ENCODE results near the gene RPUSD2. TPM values are rescaled to one million over a fixed set of nuclear protein-coding genes. Genes with fewer than 3 reads are reported as not detected.

Gene RPUSD2
- polyA plus RNA-seq, 3 donors, result 1.1 to 6.3 (median 4.3) TPM

- Histone ChIP-seq H3K9me3 (replicated peaks in 1 of 2; ENCODE audit: control insufficient read depth in 1 of 2, insufficient read depth in 1 of 2, low read length in 2 of 2) (no peaks in the 10 kb centered on the region), H3K36me3 (replicated peaks in 1 of 2; ENCODE audit: control insufficient read depth in 1 of 2, insufficient read depth in 2 of 2, low read length in 2 of 2) (no peaks in the 10 kb centered on the region), H3K4me2 (replicated peaks; ENCODE audit: extremely low read depth, low read length, poor library complexity, severe bottlenecking) (peak overlapping the region; percentile 92), H3K27ac (ENCODE audit: low read depth in 1 of 2, low read length in 2 of 2) (peak overlapping the region; percentile 88 to 92), H3K9ac (ENCODE audit: insufficient read depth, low read length, poor library complexity, severe bottlenecking) (peak overlapping the region; percentile 74), H3K4me3 (replicated peaks in 1 of 3; ENCODE audit: low read depth in 2 of 3, low read length in 3 of 3) (peak overlapping the region; percentile 73 to 98 (median 89)), H3K4me1 (ENCODE audit: control insufficient read depth in 1 of 2, insufficient read depth in 2 of 2, low read length in 2 of 2) (peaks cover 17 to 23% of the 10 kb centered on the region in 2 donors), H3K79me2 (ENCODE audit: insufficient read depth, low read length) (peaks cover 54% of the 10 kb centered on the region), H4K20me1 (ENCODE audit: insufficient read depth, low read length) (no peaks in the 10 kb centered on the region), H3K27me3 (ENCODE audit: control insufficient read depth in 2 of 2, insufficient read depth in 2 of 2, low read length in 2 of 2) (no peaks in the 10 kb centered on the region), H2AFZ (ENCODE audit: insufficient read depth, low read depth, low read length, poor library complexity, severe bottlenecking) (peak overlapping the region; percentile 97)
- intact Hi-C loops (cut with micrococcal nuclease), result loop anchor here in 1 of 2 donors (10.0 kb wide), 1 partner anchor 100 kb away; the partner anchor contains the start of gene RAD51
- Mint-ChIP-seq H3K4me3 (peak overlapping the region; percentile 96 to 99), H3K4me1 (peaks cover 25% of the 10 kb centered on the region), H3K27me3 (ENCODE audit: low read depth in 3 of 3) (peaks cover 0 to 2% (median 0%) of the 10 kb centered on the region in 3 donors), H3K9me3 (peaks cover 0 to 1% (median 0%) of the 10 kb centered on the region in 7 donors), H3K36me3 (no peaks in the 10 kb centered on the region), H3K27ac (peak overlapping the region; percentile 95 to 100 (median 99))
- WGBS (ENCODE audit: insufficient coverage), result 0% methylated on average over 27 of the region's 31 CpGs
- DNase-seq, result peak in 1 of 3 donors; percentile 18
- TF ChIP-seq CTCF (IDR thresholded peaks at IDR 0.05), result no peak
These were observed 25.3 kb downstream of the RPUSD2 start for GRCh38 chr15:40594429-40594836.

GRCh38 chr15:40595219-40595618, 26.1 kb downstream of the RPUSD2 start:
- Mint-ChIP-seq H3K36me3 (no peaks in the 10 kb centered on the region), H3K4me3 (peak overlapping the region; percentile 96 to 99), H3K4me1 (peaks cover 19% of the 10 kb centered on the region), H3K27ac (peak overlapping the region in 2 of 7 donors; percentile 99), H3K9me3 (peaks cover 0 to 1% (median 0%) of the 10 kb centered on the region in 7 donors), H3K27me3 (ENCODE audit: low read depth in 3 of 3) (peaks cover 0 to 2% (median 0%) of the 10 kb centered on the region in 3 donors)
- Histone ChIP-seq H3K9me3 (replicated peaks in 1 of 2; ENCODE audit: control insufficient read depth in 1 of 2, insufficient read depth in 1 of 2, low read length in 2 of 2) (no peaks in the 10 kb centered on the region), H2AFZ (ENCODE audit: insufficient read depth, low read depth, low read length, poor library complexity, severe bottlenecking) (peak overlapping the region; percentile 97), H4K20me1 (ENCODE audit: insufficient read depth, low read length) (no peaks in the 10 kb centered on the region), H3K4me1 (ENCODE audit: control insufficient read depth in 1 of 2, insufficient read depth in 2 of 2, low read length in 2 of 2) (peaks cover 14 to 18% of the 10 kb centered on the region in 2 donors), H3K79me2 (ENCODE audit: insufficient read depth, low read length) (peaks cover 61% of the 10 kb centered on the region), H3K4me2 (replicated peaks; ENCODE audit: extremely low read depth, low read length, poor library complexity, severe bottlenecking) (peak overlapping the region; percentile 92), H3K9ac (ENCODE audit: insufficient read depth, low read length, poor library complexity, severe bottlenecking) (no peak overlapping the region), H3K4me3 (replicated peaks in 1 of 3; ENCODE audit: low read depth in 2 of 3, low read length in 3 of 3) (peak overlapping the region; percentile 73 to 98 (median 89)), H3K36me3 (replicated peaks in 1 of 2; ENCODE audit: control insufficient read depth in 1 of 2, insufficient read depth in 2 of 2, low read length in 2 of 2) (no peaks in the 10 kb centered on the region), H3K27ac (ENCODE audit: low read depth in 1 of 2, low read length in 2 of 2) (no peak overlapping the region), H3K27me3 (ENCODE audit: control insufficient read depth in 2 of 2, insufficient read depth in 2 of 2, low read length in 2 of 2) (no peaks in the 10 kb centered on the region)
- WGBS (ENCODE audit: insufficient coverage), result 38% methylated on average over 3 of the region's 5 CpGs
- TF ChIP-seq CTCF (IDR thresholded peaks at IDR 0.05), result no peak
- intact Hi-C loops (cut with micrococcal nuclease), result loop anchor here in 1 of 2 donors (10.0 kb wide), 1 partner anchor 100 kb away; the partner anchor contains the start of gene RAD51
- no peak for DNase-seq
